Right ventricle myocardium superior (tissue), 1 donor: Measurements from ENCODE around the gene NRM. TPM values are rescaled to one million over a fixed set of nuclear protein-coding genes. Genes with fewer than 3 reads are reported as not detected.
"Not testable (repeated sequence)": the region's sequence is repeated elsewhere in the genome, so short reads cannot be mapped to it uniquely, and the experiment has no call there.

Source experiments
- ATAC-seq: fragments of 200-7000 bp; cut with Tn5 transposase; one replicate; pipeline ENCODE4 v1.9.1; 2020; ENCODE audit warnings: mild to moderate bottlenecking; ENCODE audit not compliant: poor library complexity
- DNase-seq: peaks from one replicate; pipeline ENCODE4 v3.0.0-alpha.2; 2020
- intact Hi-C: fragments of 100-400 bp; cut with DNase I; formaldehyde crosslinking; loops from one replicate; pipeline ENCODE4 v1.11.2; 2022
- total RNA-seq: library from RNA; stranded (reverse); fragmentation: NEBNext Ultra II Directional; extraction: Animal tissue kit (Norgen Biotek cat#: 25700); gene quantifications from one replicate; pipeline ENCODE4 v1.2.1, GENCODE V29; 2021
- donor health status: DM: no; HTN: yes; CAD: no; lungs with severe emphysema.

Gene NRM
- total RNA-seq, 1 donor from 2014 or later: 3.2 TPM

GRCh38 chr6:30682143-30683117 is 8.4 kb downstream of the NRM start:
- intact Hi-C loops: no loop called here
- peak; percentile 18 for ATAC-seq

GRCh38 chr6:30681766-30682142 is 9.0 kb downstream of the NRM start:
- DNase-seq (no peak), ATAC-seq (no peak)
- intact Hi-C loops: no loop called here

More at GRCh38 chr6:30682143-30683117, 8.4 kb downstream of the NRM start:
- DNase-seq: peak; percentile 91

DNA sequence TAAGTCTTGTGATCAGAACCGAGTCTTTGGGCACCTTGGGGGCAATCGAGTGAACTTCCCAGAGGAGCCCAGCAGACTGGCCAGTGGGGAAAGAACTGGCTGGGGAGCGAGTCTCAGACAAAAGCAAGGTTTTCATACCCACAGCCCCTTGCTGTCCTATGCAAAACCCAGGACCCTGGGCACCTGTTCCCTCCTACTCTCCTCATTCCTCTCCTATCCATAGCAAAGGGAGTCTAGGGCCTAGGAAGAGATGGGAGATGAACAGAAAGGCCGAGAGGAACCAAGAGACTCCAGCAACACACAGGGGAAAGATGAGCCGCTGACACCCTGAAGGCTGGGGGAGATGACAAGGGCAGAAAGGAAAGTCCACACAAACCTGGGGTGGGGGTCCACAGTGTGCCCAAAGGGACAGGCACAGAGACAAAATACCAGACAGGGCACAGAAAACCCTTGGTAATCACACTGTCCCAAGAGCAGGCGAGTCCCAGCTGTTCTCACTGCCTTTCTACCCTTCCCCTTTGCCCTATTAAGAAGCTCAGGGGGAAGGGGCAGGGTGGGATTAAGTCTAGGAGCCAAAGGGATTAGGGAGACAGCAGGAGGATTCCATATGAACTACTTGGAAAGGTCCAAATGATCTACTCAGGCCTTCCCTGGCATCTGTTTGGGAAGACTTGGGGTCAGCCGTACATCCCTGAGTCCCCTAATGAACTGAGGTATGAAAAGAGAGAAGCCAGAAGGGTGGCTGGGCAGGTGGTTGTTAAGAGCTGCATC is 10.8 kb downstream of the NRM start:
- DNase-seq: no peak
- no peak for ATAC-seq
- intact Hi-C loops: loop anchor here (2.0 to 10.0 kb wide), 2 partner anchors 43 to 205 kb away; partner anchors contain the start of gene DDR1

GRCh38 chr6:30678964-30679726 is 11.6 kb downstream of the NRM start:
- intact Hi-C loops: loop anchor here (2.0 to 10.0 kb wide), 2 partner anchors 44 to 206 kb away; partner anchors contain the start of gene DDR1
- DNase-seq (peak; percentile 92), ATAC-seq (peak; percentile 87)

GRCh38 chr6:30676660-30677285 is 14.0 kb downstream of the NRM start:
- ATAC-seq: no peak
- intact Hi-C loops: loop anchor here (10.0 kb wide), 1 partner anchor 208 kb away; the partner anchor contains the start of gene DDR1
- no peak for DNase-seq

- intact Hi-C loops: loop anchor here (10.0 kb wide), 1 partner anchor 212 kb away; the partner anchor contains the start of gene DDR1
- DNase-seq (peak; percentile 98), ATAC-seq (peak; percentile 95)
These were observed 18.1 kb downstream of the NRM start, which contains the start of gene DHX16 for GRCh38 chr6:30672445-30673253. Gene DHX16, minus strand, starts transcription at chr6:30673006. Its CDS starts 165 bp downstream, at chr6:30672841.

GRCh38 chr6:30670760-30671527 is 19.8 kb downstream of the NRM start:
- ATAC-seq (no peak), DNase-seq (no peak)
- intact Hi-C loops: loop anchor here (10.0 kb wide), 1 partner anchor 214 kb away; the partner anchor contains the start of gene DDR1

GRCh38 chr6:30666300-30666699 is 24.5 kb downstream of the NRM start:
- intact Hi-C loops, ATAC-seq, DNase-seq: not testable (repeated sequence)

GRCh38 chr6:30664994-30665767 is 25.6 kb downstream of the NRM start:
- ATAC-seq (no peak), DNase-seq (no peak)
- intact Hi-C loops: no loop called here

DNA sequence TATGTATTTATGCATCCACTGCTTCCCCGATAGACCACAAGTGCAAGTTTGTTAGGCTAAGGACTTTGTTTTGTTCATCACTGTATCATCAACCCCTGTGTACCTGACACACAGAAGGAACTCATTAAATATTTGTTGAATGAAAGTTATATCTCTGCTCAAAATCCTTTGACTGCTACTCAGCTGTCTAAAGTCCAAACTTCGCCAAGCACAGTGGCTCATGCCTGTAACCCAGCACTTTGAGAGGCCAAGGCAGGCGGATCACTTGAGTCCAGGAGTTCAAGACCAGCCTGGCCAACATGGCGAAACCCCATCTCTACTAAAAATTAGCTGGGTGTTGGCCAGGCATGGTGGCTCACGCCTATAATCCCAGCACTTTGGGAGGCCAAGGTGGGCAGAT is 32.9 kb downstream of the NRM start:
- ATAC-seq, intact Hi-C loops: not testable (repeated sequence)

DNA sequence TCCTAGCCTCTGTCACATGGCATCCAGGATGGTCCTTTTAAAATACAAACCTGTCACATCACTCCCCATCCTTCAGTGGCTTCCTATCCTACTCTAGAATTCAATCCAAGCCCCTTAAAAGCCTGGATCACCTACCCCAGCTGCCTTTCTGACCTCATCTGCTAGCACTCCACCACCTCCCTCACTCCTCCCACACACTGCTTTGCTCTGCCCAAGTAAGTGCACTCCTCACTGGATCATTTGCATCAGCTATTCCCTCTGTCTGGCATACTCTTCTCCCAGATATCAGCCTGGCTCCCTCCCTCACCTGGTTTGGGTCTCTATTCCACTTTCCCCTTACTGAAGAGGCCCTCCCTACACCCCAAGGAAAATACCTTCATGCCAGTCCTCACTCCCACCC is 33.3 kb downstream of the NRM start:
- no peak for ATAC-seq

More for the DNA sequence above, 32.9 kb downstream of the NRM start:
- not testable (repeated sequence) for DNase-seq

DNA sequence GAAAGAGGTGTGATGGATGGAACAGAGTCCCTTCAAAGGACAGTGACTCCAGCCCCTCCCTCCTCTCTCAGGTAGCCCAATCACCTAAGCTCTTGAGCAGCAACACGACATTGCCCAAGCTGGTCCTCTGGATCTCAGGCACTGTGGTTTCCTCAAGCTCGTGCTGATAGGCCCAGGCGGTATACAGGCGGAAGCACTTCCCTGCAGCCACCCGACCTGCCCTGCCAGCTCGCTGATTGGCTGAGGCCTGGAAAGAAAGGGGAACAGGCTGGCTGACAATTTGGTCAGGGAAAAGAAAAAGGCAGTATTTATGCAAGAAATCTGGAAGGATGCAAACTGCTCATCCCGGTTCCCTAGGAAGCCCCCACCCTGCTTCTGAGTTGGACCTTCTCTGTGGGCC is 34.3 kb downstream of the NRM start:
- ATAC-seq (no peak), DNase-seq (no peak)
- intact Hi-C loops: no loop called here

More for the DNA sequence above, 33.3 kb downstream of the NRM start:
- no peak for DNase-seq
- intact Hi-C loops: no loop called here

DNA sequence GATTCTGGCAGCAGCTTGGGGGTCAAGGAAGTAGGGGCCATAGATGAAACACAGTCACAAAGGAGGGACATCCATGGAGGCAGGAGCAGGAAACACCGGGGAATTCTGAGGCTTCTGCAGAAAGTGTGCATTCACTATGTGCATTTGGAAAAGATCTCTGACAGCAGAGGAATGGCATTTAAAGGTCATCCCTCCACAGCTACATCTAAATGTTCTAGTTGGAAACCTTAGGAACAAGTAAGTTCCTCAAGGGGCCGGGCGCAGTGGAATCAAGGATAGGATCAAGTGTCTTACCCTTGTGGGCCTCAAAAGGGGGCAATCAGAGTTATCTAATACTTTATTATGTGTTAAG is 35.1 kb downstream of the NRM start:
- ATAC-seq (no peak), DNase-seq (no peak)
- intact Hi-C loops: no loop called here

- DNase-seq (no peak), ATAC-seq (no peak)
- intact Hi-C loops: no loop called here
These were observed 35.7 kb downstream of the NRM start for GRCh38 chr6:30654798-30655742.

DNA sequence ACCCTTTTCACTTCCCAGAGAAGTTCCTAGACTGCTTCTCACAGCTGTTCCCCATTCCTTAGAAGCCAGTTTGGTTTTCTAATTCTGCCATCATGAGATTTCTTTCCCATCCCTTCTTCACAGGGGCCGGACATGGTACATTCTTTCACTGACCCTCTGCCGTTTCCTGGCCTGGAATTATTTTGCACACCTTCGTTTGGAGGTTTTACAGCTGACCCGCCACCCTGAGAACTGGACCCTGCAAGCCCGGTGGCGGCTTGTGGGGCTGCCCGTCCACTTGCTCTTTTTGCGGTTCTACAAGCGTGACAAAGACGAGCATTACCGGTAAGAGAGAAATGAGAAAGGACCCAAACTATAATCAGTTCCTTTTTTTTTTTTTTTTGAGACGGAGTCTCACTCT is 39.6 kb downstream of the NRM start:
- DNase-seq (no peak), ATAC-seq (no peak)
- intact Hi-C loops: no loop called here
